Activated CD4-positive, alpha-beta T cell treated with anti-CD3 and anti-CD28 coated beads for 4 hours (primary cell): ENCODE measurements around the gene NDUFAF4.

Source experiments
- DNase-seq, 2 donors: peaks; one replicate each; pipeline ENCODE4 v3.0.0-alpha.2; 2020

The NDUFAF4 gene

DNA sequence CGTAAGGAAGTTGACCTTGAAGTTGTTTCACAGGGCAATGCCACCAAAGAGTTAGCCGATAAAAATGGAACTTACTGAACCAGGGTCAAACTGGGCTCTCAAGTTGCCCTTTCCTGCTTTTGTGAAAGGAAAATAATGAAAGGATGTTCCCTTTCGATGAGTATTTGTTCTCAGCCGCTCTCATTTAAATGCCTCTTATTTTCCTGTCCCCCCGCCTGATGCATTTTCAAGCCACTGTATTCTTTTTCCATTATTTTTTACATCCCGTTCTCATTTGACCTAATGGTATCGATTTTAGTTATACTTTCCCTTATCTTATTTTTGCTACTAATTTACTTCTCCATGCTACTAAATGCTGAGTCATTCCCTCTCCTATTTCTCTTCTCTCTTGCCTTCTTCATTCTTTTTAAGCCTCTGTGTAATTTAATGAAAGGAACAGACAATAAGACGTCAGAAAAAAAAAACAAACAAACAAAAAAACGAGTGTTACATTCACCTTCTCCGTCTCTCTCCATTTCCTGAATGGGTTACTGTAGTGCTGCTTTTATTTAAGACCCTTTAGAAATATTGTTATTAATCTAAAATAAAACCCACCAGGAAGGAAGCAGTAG lies 655 bp upstream of the NDUFAF4 start:
- DNase-seq: no peak

DNA sequence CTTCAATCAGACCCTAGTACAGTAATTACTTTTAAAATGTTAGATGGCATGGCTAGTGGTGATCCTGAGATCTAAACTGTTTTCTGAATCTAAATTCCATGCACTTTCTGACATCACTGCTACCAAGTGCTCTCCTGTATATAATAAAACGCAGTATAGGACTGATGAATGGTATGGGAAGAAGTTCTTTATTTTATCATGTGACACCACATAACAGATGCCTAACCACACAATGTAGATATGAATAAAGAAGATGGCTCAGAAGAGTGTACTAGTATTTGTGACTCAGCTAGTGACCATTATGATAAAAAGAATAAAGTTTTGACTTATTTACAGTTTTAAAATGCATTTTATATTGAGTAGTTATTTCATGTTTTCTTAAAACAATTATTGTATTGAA lies 8.5 kb downstream of the NDUFAF4 start:
- DNase-seq: no peak

DNA sequence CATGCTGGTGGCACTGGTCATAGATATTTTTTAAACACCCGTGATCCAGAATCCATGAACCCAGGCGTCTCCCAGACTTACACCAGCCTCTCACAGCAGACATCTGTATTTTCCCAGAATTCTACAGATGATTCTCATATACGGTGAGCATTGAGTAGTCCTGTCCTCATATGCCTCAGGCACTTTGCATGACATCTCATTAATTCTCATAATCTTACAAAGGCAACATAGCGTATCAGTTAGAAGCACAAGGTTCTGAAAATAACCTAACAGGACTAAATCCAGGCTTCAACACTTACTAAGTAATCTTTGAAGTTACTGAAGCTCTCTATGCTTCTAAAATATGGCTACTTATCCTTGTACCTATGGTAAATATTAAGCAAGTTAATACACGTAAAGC lies 8.9 kb downstream of the NDUFAF4 start:
- DNase-seq: no peak

DNA sequence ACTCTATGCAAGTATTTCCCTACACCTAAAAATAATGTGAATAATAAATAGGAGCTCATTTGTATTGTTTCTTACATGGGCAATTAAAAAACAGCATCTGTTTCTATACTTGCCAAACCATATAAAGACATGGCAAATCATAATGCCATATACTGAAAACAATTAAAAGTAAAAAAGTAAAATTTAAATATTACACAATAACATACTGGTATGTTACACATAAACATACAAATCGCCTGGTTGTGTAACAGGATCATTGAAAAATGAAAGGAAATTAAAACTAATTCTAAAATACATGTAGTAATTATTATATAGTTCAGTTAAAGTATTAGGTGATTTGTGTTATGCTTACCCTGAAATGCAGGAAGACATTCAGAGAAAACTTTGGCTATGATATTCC lies 11.2 kb downstream of the NDUFAF4 start:
- DNase-seq: no peak

DNA sequence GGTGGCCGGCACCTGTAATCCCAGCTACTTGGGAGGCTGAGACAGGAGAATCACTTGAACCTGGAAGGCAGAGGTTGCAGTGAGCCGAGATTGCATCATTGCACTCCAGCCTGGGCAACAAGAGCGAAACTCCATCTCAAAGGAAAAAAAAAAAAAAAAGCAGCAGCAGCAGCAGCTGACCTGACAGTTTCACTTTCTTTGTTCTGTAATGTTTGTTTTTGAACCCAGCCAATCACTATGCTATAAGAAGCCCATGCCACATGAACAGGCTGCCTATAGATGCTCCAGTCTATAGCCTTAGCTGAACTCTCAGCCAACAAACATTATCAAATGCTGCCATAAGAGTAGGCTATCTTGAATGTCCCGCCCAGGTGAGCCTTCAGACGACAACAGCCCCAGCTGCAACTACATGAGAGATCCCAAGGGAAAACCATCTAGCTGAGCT lies 12.5 kb downstream of the NDUFAF4 start:
- peak in 1 of 2 donors; percentile 1 for DNase-seq

DNA sequence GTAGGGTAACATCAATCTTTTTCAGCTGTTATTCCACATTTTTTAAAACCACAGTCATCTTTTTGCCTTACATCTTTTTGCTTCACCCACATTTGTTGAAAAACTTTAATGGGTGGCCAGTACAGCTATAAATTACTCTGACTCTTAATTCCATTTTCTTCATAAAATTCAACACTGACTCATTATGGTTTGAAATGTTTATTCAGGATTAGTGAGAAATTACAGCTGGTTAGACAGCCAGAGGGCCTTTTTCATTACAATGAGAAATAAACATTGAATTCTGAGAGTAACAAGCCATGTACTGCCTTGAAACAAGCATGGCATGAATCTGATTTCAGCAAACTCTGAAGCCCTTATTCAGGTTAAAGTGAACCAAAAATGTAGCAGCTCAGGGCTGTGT lies 19.5 kb downstream of the NDUFAF4 start:
- DNase-seq: no peak

DNA sequence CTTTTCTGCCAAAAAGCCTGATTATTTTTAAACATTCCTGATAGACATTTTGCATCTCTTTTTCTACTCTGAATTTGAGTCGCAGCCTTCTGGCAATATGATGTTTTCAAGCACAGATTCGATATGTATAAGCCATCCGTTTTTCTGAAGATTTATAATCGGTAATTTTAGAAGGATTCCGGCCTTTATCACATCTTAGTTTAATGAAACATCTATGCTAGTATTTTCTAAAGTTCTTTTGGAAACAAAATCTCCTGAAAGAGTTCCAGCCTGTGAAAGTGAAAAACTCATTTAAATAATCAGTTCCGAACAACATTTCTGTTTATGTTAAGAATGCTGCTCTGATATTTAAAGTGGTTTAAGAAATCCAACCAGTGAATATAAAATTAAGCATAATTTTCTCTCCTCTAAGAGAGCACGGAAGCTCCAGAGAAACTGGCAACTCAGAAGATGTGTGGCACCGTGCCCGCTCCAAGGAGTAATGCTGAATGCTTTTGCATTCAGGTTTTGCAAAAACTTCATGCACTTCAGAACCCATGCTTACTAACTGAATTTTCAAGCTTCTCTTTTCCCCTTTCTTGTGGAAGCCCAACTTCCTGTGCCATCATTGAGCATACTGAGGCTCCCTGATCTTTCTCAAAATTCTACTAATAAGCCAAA lies 20.7 kb downstream of the NDUFAF4 start:
- DNase-seq: no peak

DNA sequence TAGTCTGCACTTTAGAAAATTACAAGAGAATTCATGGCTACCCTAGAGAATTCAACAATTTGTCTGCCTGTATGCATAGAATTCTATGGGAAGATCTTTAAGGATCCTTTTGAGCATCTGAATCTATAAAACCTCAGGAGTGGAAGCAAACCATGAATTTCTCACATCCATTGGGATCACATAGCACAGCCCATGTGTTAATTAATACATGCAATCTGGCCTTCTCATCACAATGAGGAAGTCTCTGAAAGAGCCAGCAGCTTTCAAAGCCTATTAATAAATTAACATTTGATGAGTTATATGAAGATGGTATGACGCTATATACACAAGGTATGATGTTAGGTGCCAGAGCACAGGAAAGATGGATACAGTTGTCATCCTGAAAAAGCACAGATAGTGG lies 24.7 kb downstream of the NDUFAF4 start:
- no peak for DNase-seq

DNA sequence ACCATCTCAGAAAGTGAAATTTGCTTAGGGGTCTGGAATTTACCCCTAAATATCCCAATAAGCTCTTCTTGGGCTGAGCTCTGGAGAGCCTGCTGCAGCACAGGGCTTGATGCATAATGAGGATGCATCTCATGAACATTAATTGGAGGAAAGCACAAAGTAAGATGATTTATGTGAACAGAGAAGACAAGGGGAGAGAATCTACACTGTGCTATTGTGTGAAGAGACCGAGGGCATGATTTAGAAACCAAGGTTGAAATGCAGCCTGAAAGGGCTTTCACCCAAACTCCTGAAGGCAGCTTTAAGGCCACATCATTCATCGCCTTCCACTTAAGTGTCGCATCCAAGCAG lies 32.7 kb downstream of the NDUFAF4 start:
- DNase-seq: no peak

DNA sequence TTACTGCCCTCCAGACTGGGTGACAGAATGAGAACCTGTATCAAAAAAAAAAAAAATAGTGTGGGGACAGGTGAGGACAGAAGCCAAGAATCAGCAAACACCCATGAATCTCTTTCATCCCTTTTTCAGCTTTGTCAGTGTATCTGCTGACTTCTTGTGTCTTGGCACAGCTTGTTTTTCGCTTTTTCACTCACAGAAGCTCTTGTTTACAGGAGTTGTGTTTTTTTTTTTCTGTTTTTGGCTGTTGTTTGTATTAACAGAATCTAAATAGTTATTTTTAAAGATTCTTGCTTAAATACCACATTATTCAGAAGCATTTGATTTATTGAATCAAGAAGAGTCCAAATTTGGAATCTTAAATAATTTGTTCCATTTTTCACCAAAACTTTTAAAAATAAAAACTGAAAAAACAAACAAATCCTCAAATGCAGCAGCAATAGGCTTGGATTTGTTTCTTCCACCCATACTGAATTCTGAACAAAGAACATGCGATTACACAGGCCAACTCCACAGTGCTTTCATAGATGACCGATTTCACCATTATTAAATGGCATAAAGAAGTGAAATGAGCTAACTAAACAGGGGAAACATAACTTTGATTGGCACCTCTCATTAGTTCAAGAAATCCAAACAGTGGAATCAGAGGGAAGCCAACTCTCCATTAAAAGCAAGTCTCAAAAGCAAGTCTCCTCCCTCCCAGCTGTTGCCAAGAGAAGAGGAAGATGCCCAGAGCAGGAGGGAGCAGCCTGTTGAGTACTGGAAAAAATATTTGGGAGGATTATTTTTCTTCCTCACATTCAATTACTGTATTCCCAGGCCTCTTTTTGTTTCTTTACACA lies 33.3 kb downstream of the NDUFAF4 start:
- no peak for DNase-seq

DNA sequence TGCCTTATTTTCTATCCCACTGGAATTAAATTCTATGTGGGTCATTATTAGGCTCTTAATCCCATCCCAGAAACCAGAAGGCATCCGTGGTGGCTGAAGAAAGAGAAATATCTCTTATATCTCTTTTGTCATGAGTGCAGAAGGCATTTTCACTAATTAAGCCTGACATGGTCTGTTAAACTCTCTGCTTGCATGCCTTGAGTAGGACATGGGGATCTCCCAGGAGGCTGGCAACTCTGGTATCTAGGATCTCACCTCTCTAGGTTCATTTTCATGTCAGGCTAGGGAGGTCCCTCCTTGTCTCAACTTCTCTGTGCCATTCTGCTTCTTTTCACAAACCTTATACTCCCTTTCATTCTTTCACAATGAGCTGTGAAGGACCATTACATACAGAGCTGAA lies 35.1 kb downstream of the NDUFAF4 start:
- DNase-seq: no peak

DNA sequence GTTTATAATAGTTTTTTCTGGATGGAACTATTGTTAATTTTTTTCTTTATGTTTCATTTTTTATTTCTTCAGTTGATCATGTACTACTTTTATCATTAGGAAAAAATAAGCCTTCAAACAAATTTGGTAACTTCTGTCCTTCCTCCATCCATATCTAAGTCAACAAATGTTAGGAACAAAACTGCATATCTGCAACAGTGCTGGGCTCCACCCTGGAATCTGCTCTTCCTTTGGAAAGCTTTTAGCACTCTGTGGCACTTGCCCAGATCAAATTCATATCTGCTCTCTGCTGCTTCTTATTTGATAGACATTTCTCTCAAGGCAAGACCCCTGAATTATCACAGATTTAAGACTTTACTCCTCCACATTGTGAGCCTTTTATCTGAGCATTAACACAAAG lies 36.1 kb downstream of the NDUFAF4 start:
- DNase-seq: no peak

DNA sequence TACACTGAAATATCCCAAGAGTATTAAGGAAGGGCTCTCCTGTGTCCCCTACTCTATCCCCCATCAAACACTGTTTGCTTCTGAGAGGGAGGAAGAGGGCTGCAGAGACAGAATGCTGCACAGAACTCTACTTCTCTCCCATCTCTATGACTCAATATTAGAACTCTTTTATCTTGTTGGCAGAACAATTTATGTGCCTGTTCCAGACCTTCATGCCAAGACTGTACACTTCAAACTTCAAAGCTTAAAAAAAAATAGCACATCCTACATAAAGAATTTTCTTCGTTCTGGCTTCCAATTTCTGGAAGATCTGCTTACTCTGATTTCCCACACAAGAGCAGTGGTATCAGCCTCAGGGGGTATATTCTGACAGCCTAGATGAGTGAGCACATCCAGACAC lies 40.8 kb downstream of the NDUFAF4 start:
- no peak for DNase-seq

DNA sequence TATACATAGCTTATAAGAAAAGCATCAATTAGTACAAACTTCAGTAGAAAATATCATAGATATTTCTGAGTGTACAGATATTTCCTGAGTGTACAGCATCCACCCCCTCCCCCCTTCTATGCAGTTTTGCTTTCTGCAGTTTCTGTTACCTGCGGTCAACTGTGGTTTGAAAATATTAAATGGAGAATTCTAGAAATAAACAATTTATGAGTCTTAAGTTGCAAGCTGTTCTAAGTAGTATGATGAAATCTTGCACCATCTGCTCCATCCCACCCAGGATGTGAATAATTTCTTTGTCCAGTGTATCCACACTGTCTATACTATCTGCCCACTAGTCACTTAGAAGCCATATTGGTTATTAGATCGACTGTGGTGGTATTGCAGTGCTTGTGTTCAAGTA lies 44.6 kb downstream of the NDUFAF4 start:
- DNase-seq: no peak

DNA sequence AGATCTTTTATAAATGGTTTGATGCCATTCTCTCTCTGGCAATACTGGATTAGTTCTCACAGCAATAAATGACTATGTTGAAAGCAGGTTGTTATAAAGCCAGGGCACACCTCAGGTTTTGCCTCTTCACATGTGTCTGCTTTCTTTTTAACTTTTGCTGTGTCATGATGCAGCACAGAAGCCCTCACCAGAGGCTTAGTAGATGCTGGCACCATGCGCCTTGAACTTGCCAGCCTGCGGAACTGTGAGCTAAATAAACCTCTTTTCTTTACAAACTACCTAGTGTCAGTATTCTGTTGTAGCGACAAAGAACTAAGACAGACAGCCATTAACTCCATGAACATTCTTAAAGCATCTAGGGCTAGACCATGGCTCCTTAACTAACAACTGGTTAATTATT lies 45.1 kb downstream of the NDUFAF4 start:
- no peak for DNase-seq

DNA sequence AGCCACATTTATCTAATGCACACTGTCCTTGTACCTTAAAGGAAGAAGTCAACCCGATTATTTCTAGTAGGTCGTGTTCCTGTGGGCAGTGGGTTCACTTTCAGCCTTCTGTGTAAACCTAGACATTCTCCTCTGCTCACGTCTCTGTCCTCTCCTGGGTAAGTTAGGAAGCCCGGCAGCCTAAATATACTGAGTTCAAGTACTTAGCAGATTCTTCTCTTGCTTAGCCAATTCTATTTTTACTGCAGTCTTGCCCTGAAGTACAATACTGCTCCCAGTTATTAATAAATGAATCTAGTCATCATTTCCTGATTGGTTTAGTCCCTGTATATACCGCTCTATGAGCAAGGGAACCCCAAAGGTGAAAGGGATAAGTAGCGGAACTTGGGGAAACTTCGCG lies 45.8 kb downstream of the NDUFAF4 start:
- DNase-seq: no peak

DNA sequence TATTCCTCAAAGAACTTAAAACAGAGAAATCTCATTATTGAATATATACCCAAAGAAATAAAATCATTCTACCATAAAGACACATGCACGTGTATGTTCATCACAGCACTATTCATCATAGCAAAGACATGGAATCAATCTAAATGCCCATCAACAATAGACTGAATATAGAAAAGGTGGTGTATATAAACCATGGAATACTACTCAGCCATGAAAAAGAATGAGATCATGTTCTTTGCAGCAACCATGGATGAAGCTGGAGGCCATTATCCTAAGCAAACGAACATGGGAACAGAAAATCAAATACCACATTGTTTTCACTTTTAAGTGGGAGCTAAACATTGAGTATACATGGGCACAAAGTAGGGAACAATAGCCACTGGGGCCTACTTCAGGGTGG lies 48.1 kb downstream of the NDUFAF4 start:
- no peak for DNase-seq

DNA sequence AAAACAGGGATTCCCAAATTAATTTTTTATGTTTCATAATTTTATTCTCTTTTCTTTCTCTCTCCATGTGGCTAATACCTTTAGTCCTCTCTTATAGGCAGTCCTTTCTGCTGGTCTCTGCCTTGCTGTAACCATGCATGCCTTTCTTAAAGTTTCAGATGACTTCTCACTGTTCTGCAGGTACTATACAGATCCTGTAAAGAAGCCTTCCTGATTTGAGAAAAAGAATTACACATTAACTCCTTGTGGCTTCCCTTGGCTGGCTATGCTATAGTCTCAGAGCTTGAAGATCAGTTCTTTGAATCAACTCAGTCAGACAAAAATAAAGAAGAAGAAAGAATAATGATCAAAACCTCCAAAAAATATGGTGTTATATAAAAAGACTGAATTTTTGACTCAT lies 53.2 kb downstream of the NDUFAF4 start:
- DNase-seq: no peak

DNA sequence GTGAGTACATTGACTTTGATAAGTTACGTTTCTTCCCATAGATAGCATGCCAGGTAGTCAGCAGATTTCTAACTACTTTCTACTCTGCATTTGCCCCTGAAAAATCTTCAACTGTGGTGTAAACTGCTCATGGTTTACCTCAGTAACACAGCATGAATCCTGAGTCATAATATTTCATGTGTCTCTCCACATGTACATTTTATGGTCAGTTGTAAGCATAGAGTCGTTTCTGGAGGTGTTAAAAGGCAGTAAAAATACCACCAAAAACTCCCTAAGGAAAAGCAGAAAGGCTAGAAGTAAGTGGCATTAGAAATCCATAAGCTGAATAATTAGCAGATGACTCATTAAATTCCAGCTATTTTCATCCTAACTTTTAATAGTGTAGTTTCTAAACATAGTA lies 56.3 kb downstream of the NDUFAF4 start:
- DNase-seq: no peak
